Gastroesophageal sphincter (tissue), 3 donors: ENCODE data around the gene NIBAN1.

Source experiments
- POLR2AphosphoS5 ChIP-seq: sonication (generic); formaldehyde crosslinking; IDR thresholded peaks from one replicate; pipeline ENCODE4 v1.6.1; 2017; ENCODE audit warnings: antibody characterized with exemption
- TF ChIP-seq, protein P1 (sequence below), 4 experiments: fragments of 200-600 bp in 2 of 4; fragments of 450-650 bp in 2 of 4; sonication (generic) in 1 of 4; IDR thresholded peaks; one replicate each; pipeline ENCODE4 v1.5.1; 2017 to 2019; ENCODE audit warnings: antibody characterized with exemption in 4 of 4, mild to moderate bottlenecking in 2 of 4, moderate library complexity in 2 of 4

DNA sequence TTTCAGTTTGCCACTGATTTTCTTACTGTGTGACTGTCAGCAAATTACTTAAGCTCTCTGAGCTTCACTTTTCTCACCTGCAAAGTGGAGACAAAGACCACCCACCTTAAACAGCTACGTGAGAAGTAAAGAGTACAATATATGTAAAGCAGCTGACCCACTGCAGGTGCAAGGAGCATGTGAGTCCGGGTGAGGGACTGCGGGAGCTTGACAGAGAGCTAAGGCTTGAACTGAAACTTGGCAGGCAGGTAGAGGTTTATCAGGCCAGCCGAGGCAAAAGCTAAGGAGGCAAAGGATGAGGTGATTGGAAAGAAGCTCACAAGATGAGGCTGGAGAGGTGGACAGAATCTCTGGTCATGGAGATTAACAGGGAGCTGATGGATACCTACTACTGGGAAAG is 36.6 kb downstream of the NIBAN1 start:
- TF ChIP-seq, protein P1, sequence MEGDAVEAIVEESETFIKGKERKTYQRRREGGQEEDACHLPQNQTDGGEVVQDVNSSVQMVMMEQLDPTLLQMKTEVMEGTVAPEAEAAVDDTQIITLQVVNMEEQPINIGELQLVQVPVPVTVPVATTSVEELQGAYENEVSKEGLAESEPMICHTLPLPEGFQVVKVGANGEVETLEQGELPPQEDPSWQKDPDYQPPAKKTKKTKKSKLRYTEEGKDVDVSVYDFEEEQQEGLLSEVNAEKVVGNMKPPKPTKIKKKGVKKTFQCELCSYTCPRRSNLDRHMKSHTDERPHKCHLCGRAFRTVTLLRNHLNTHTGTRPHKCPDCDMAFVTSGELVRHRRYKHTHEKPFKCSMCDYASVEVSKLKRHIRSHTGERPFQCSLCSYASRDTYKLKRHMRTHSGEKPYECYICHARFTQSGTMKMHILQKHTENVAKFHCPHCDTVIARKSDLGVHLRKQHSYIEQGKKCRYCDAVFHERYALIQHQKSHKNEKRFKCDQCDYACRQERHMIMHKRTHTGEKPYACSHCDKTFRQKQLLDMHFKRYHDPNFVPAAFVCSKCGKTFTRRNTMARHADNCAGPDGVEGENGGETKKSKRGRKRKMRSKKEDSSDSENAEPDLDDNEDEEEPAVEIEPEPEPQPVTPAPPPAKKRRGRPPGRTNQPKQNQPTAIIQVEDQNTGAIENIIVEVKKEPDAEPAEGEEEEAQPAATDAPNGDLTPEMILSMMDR (IDR thresholded peaks at IDR 0.05) = no peak
- TF ChIP-seq POLR2AphosphoS5 = no peak
